ENCODE measurements around the gene TBL3.

GRCh38 chr16:1950559-1950958 lies 21.3 kb upstream of the TBL3 start:
- TF ChIP-seq CTCF (conservative IDR thresholded peaks at IDR 0.05; ENCODE audit: low read length) (no peak), EZH2phosphoT487 (IDR thresholded peaks at IDR 0.05; ENCODE audit: borderline replicate concordance, low read depth, low read length) (no peak)
